ENCODE measurements around the gene SCOC.
A peak's percentile ranks its signal among the peaks of the same experiment; 100 is the strongest.

DNA sequence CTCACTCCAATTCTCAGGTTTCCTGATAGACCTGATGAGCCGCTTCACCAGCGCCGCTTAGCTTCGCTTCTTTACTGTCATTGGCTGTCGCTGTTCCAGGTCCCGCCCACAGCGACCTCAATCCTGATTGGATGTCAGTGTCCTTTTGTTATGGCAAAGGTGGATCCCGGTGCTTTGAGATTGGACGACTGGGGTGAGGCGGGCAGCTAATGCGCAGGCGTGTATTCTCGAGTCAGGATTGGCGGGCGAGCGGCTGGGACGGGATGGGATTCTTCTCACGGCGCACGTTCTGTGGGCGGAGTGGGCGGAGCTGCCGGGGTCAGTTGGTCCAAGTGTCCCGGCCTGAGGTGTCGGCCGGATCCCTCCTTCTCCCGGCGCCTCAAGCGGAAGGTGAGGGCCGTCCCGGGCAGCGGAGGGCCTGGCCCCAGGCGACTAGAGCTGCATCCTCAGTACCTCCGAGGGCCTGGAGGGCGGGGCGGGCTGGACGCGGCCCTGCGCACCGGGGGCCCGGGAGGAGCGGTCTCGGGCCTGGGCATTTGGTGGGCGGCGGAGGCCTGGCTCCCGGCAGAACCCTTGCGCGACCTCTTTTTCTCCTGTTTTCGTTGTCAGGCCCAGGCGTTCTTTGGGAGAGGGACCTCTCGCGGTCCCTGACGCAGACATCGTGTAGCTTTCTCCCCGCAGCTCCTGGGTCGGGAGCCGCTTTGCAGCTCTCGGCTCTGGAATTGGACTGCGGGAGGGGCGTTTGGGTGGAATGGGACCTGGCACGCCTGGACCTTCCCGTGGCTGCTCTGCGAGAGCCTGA lies at the start of gene SCOC:
- TF ChIP-seq, protein P1, sequence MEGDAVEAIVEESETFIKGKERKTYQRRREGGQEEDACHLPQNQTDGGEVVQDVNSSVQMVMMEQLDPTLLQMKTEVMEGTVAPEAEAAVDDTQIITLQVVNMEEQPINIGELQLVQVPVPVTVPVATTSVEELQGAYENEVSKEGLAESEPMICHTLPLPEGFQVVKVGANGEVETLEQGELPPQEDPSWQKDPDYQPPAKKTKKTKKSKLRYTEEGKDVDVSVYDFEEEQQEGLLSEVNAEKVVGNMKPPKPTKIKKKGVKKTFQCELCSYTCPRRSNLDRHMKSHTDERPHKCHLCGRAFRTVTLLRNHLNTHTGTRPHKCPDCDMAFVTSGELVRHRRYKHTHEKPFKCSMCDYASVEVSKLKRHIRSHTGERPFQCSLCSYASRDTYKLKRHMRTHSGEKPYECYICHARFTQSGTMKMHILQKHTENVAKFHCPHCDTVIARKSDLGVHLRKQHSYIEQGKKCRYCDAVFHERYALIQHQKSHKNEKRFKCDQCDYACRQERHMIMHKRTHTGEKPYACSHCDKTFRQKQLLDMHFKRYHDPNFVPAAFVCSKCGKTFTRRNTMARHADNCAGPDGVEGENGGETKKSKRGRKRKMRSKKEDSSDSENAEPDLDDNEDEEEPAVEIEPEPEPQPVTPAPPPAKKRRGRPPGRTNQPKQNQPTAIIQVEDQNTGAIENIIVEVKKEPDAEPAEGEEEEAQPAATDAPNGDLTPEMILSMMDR (IDR thresholded peaks at IDR 0.05), result peak; percentile 18
- TF ChIP-seq EZH2 (IDR thresholded peaks at IDR 0.05) (no peak), EZH2phosphoT487 (IDR thresholded peaks at IDR 0.05) (no peak)

Data from neural progenitor cell (in vitro differentiated cells).